GM18951 (cell line): Measurements from ENCODE around the gene DTHD1.

ENCODE experiments used
- POLR2A ChIP-seq: IDR thresholded peaks from 4 replicates; pipeline ENCODE4 v1.6.1; 2011; ENCODE audit warnings: mild to moderate bottlenecking; ENCODE audit not compliant: insufficient read length, insufficient read depth; ENCODE audit errors: extremely low read depth
- in situ Hi-C: fragments of 300-500 bp; cut with MboI; formaldehyde crosslinking; loops from one replicate; pipeline ENCODE4 v1.12.0; 2022; ENCODE audit warnings: low sequenced_read_pairs, mixed read lengths, inconsistent platforms; ENCODE audit not compliant: unreplicated experiment

The DTHD1 gene

GRCh38 chr4:36254371-36254770 lies 27.0 kb upstream of the DTHD1 start:
- TF ChIP-seq POLR2A, result no peak
- in situ Hi-C loops, result no loop called here

GRCh38 chr4:36255577-36255976 lies 25.8 kb upstream of the DTHD1 start:
- in situ Hi-C loops, result no loop called here
- TF ChIP-seq POLR2A, result peak; percentile 18

GRCh38 chr4:36256398-36256891 lies 25.0 kb upstream of the DTHD1 start:
- in situ Hi-C loops, result no loop called here

GRCh38 chr4:36260731-36261130 lies 20.7 kb upstream of the DTHD1 start:
- in situ Hi-C loops, result no loop called here
- no peak for TF ChIP-seq POLR2A

More at GRCh38 chr4:36256398-36256891, 25.0 kb upstream of the DTHD1 start:
- TF ChIP-seq POLR2A, result no peak

GRCh38 chr4:36264207-36264826 lies 17.1 kb upstream of the DTHD1 start:
- in situ Hi-C loops, result no loop called here

GRCh38 chr4:36267486-36268268 lies 13.7 kb upstream of the DTHD1 start:
- TF ChIP-seq POLR2A, result no peak
- in situ Hi-C loops, result no loop called here

More at GRCh38 chr4:36264207-36264826, 17.1 kb upstream of the DTHD1 start:
- no peak for TF ChIP-seq POLR2A

- in situ Hi-C loops, result no loop called here
- TF ChIP-seq POLR2A, result no peak
Observed at GRCh38 chr4:36269101-36269500, 12.3 kb upstream of the DTHD1 start.

GRCh38 chr4:36269533-36270173 lies 11.8 kb upstream of the DTHD1 start:
- no peak for TF ChIP-seq POLR2A
- in situ Hi-C loops, result no loop called here

GRCh38 chr4:36273276-36273675 lies 8.1 kb upstream of the DTHD1 start:
- in situ Hi-C loops, result no loop called here
- TF ChIP-seq POLR2A, result no peak

GRCh38 chr4:36274158-36274557 lies 7.3 kb upstream of the DTHD1 start:
- in situ Hi-C loops, result no loop called here
- TF ChIP-seq POLR2A, result no peak

- in situ Hi-C loops, result no loop called here
- no peak for TF ChIP-seq POLR2A
Observed at GRCh38 chr4:36277533-36277932, 3.9 kb upstream of the DTHD1 start.

GRCh38 chr4:36278789-36279188 lies 2.6 kb upstream of the DTHD1 start:
- in situ Hi-C loops, result no loop called here
- TF ChIP-seq POLR2A, result no peak

GRCh38 chr4:36280555-36280954 lies 861 bp upstream of the DTHD1 start:
- in situ Hi-C loops, result no loop called here
- no peak for TF ChIP-seq POLR2A
